SK-N-SH treated with all-trans-retinoic acid at 6 μM for 48 hours (cell line): Measurements from ENCODE around the gene MRPL16.

Source experiments
- ATAC-seq: fragments of 200-7000 bp; cut with Tn5 transposase; 3 replicates; pipeline ENCODE4 v1.9.1; 2020; ENCODE audit warnings: mild to moderate bottlenecking, moderate library complexity
- ARNTL ChIP-seq: fragments of 450-650 bp; formaldehyde crosslinking; IDR thresholded peaks from 2 replicates; pipeline ENCODE4 v1.5.0; 2020; ENCODE audit warnings: low read depth, mild to moderate bottlenecking, moderate library complexity, borderline replicate concordance
- BACH2 ChIP-seq: fragments of 250-450 bp; sonication (Bioruptor Pico); IDR thresholded peaks from 2 replicates; pipeline ENCODE4 v1.9.0; 2021; ENCODE audit warnings: mild to moderate bottlenecking, borderline replicate concordance
- CSDC2 ChIP-seq: fragments of 250-450 bp; sonication (Bioruptor Pico); IDR thresholded peaks from 2 replicates; pipeline ENCODE4 v1.5.0; 2020; ENCODE audit warnings: mild to moderate bottlenecking, moderate library complexity
- CSRNP3 ChIP-seq: fragments of 250-450 bp; sonication (Bioruptor Pico); IDR thresholded peaks from 2 replicates; pipeline ENCODE4 v1.5.1; 2021; ENCODE audit warnings: mild to moderate bottlenecking, moderate library complexity
- ESRRG ChIP-seq: fragments of 250-450 bp; sonication (Bioruptor Pico); IDR thresholded peaks from 2 replicates; pipeline ENCODE4 v1.6.1; 2021; ENCODE audit warnings: mild to moderate bottlenecking
- GLIS3 ChIP-seq: fragments of 250-450 bp; sonication (Bioruptor Pico); IDR thresholded peaks from 2 replicates; pipeline ENCODE4 v1.5.0; 2020; ENCODE audit warnings: mild to moderate bottlenecking, moderate library complexity
- ISL1 ChIP-seq: fragments of 250-450 bp; sonication (Bioruptor Pico); IDR thresholded peaks from 2 replicates; pipeline ENCODE4 v2.1.2; 2022; ENCODE audit warnings: mild to moderate bottlenecking, moderate library complexity
- PPARA ChIP-seq: fragments of 250-450 bp; sonication (Bioruptor Pico); IDR thresholded peaks from 2 replicates; pipeline ENCODE4 v1.5.0; 2020; ENCODE audit warnings: mild to moderate bottlenecking, borderline replicate concordance
- RARB ChIP-seq: fragments of 250-450 bp; sonication (Bioruptor Pico); IDR thresholded peaks from 2 replicates; pipeline ENCODE4 v1.8.0; 2021; ENCODE audit warnings: mild to moderate bottlenecking, moderate library complexity
- SNAI2 ChIP-seq: fragments of 250-450 bp; sonication (Bioruptor Pico); IDR thresholded peaks from 2 replicates; pipeline ENCODE4 v1.5.0; 2020; ENCODE audit warnings: mild to moderate bottlenecking, moderate library complexity
- TCF4 ChIP-seq: fragments of 250-450 bp; sonication (Bioruptor Pico); IDR thresholded peaks from 2 replicates; pipeline ENCODE4 v1.8.0; 2021; ENCODE audit warnings: mild to moderate bottlenecking, moderate library complexity, borderline replicate concordance
- TOX ChIP-seq: fragments of 250-450 bp; sonication (Bioruptor Pico); IDR thresholded peaks from 2 replicates; pipeline ENCODE4 v1.8.0; 2021; ENCODE audit warnings: mild to moderate bottlenecking, moderate library complexity, borderline replicate concordance
- TSHZ2 ChIP-seq: fragments of 250-450 bp; sonication (Bioruptor Pico); IDR thresholded peaks from 2 replicates; pipeline ENCODE4 v1.5.0; 2020; ENCODE audit warnings: mild to moderate bottlenecking, moderate library complexity
- ZC3H10 ChIP-seq: fragments of 250-450 bp; sonication (Bioruptor Pico); IDR thresholded peaks from 2 replicates; pipeline ENCODE4 v1.5.1; 2021; ENCODE audit warnings: mild to moderate bottlenecking, moderate library complexity
- ZFP3 ChIP-seq: fragments of 250-450 bp; sonication (Bioruptor Pico); IDR thresholded peaks from 2 replicates; pipeline ENCODE4 v1.5.0; 2020; ENCODE audit warnings: mild to moderate bottlenecking, moderate library complexity
- ZFP30 ChIP-seq: fragments of 450-650 bp; formaldehyde crosslinking; IDR thresholded peaks from 2 replicates; pipeline ENCODE4 v1.5.0; 2022; ENCODE audit warnings: mild to moderate bottlenecking, moderate library complexity
- ZNF565 ChIP-seq: fragments of 450-650 bp; formaldehyde crosslinking; conservative IDR thresholded peaks from 2 replicates; pipeline ENCODE4 v1.5.0; 2020; ENCODE audit warnings: low read depth, mild to moderate bottlenecking, moderate library complexity
- ZNF8 ChIP-seq: fragments of 450-650 bp; formaldehyde crosslinking; IDR thresholded peaks from 2 replicates; pipeline ENCODE4 v1.5.0; 2020; ENCODE audit warnings: mild to moderate bottlenecking, moderate library complexity
- TF ChIP-seq, protein P1 (sequence below): fragments of 250-450 bp; sonication (Bioruptor Pico); IDR thresholded peaks from 2 replicates; pipeline ENCODE4 v1.5.1; 2020; ENCODE audit warnings: low read depth, mild to moderate bottlenecking, moderate library complexity
- TF ChIP-seq, protein P2 (sequence below): fragments of 250-450 bp; sonication (Bioruptor Pico); IDR thresholded peaks from 2 replicates; pipeline ENCODE4 v1.8.0; 2021; ENCODE audit warnings: low read depth, mild to moderate bottlenecking, moderate library complexity, borderline replicate concordance

Gene MRPL16

DNA sequence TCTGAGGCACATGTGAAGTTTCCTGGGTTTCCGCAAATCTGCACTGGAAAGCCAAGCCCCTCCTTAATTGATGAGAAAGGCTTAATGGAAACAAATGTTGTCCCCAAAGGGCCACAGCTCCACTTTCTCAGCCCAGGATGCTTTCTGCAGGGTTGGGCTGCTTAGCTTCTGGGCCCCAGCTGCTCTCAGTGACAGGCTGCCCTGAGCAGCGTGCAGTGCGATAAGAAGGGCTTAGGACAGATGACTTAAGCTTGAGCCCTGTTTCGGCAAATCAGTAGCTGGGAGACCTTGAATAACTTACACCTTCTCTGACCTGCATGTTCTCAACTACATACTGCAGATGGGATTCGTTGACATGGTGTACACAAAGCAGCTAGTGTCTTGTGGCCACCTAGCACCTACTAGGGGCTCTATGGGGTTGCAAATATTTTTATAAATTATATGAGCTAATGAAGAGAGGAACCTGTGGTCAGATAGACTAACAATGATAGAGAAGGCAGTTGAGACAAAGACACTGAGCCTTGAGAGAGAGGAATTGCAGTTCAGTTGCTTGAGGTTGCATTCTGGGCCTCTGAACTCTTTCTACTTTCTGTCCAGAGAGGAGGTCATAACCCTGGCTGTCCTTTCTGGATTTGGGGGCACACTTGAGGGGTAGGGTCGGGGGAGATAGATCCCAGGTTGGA lies 43.9 kb downstream of the MRPL16 start:
- no peak for ATAC-seq
- TF ChIP-seq PPARA (CRISPR knock-in tag) (no peak), CSRNP3 (CRISPR knock-in tag) (no peak), ZFP3 (CRISPR knock-in tag) (no peak), TOX (CRISPR knock-in tag) (no peak), CSDC2 (CRISPR knock-in tag) (no peak), RARB (CRISPR knock-in tag) (no peak), BACH2 (CRISPR knock-in tag) (no peak), ESRRG (CRISPR knock-in tag) (no peak), SNAI2 (CRISPR knock-in tag) (no peak), ISL1 (no peak)
- TF ChIP-seq, protein P1, sequence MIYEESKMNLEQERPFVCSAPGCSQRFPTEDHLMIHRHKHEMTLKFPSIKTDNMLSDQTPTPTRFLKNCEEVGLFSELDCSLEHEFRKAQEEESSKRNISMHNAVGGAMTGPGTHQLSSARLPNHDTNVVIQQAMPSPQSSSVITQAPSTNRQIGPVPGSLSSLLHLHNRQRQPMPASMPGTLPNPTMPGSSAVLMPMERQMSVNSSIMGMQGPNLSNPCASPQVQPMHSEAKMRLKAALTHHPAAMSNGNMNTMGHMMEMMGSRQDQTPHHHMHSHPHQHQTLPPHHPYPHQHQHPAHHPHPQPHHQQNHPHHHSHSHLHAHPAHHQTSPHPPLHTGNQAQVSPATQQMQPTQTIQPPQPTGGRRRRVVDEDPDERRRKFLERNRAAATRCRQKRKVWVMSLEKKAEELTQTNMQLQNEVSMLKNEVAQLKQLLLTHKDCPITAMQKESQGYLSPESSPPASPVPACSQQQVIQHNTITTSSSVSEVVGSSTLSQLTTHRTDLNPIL, result no peak
- TF ChIP-seq, protein P2, sequence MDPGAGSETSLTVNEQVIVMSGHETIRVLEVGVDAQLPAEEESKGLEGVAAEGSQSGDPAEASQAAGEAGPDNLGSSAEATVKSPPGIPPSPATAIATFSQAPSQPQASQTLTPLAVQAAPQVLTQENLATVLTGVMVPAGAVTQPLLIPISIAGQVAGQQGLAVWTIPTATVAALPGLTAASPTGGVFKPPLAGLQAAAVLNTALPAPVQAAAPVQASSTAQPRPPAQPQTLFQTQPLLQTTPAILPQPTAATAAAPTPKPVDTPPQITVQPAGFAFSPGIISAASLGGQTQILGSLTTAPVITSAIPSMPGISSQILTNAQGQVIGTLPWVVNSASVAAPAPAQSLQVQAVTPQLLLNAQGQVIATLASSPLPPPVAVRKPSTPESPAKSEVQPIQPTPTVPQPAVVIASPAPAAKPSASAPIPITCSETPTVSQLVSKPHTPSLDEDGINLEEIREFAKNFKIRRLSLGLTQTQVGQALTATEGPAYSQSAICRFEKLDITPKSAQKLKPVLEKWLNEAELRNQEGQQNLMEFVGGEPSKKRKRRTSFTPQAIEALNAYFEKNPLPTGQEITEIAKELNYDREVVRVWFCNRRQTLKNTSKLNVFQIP, result no peak

- TF ChIP-seq TCF4 (CRISPR knock-in tag) (no peak), RARB (CRISPR knock-in tag) (no peak), ZNF565 (CRISPR knock-in tag) (no peak), ARNTL (no peak), TOX (CRISPR knock-in tag) (no peak), ZC3H10 (no peak), ZFP30 (no peak), SNAI2 (CRISPR knock-in tag) (no peak), GLIS3 (no peak), CSRNP3 (CRISPR knock-in tag) (no peak), TSHZ2 (no peak), BACH2 (CRISPR knock-in tag) (no peak), CSDC2 (CRISPR knock-in tag) (no peak), ZNF8 (CRISPR knock-in tag) (no peak)
- TF ChIP-seq, protein P1, result no peak
- TF ChIP-seq, protein P2, result no peak
- no peak; the same call in 2 of the 3 replicates for ATAC-seq
Observed at GRCh38 chr11:59765068-59765735, 45.4 kb downstream of the MRPL16 start.
